Skeletal muscle satellite cell (primary cell): Measurements from ENCODE around the gene CTSW.

ENCODE experiments used
- H3K27me3 ChIP-seq: 2 replicates; pipeline ENCODE4 v1.7.0; 2013; ENCODE audit warnings: low read length; ENCODE audit not compliant: control insufficient read depth, insufficient read depth
- H3K36me3 ChIP-seq: 2 replicates; pipeline ENCODE4 v1.7.0; 2013; ENCODE audit warnings: mild to moderate bottlenecking, control low read depth, low read length; ENCODE audit not compliant: insufficient read depth
- H3K4me1 ChIP-seq: 2 replicates; pipeline ENCODE4 v1.7.0; 2013; ENCODE audit warnings: low read length; ENCODE audit not compliant: control insufficient read depth, insufficient read depth
- H3K4me2 ChIP-seq: 2 replicates; pipeline ENCODE4 v1.7.0; 2013; ENCODE audit warnings: mild to moderate bottlenecking, low read length
- H3K4me3 ChIP-seq: 2 replicates; pipeline ENCODE4 v1.7.0; 2013; ENCODE audit warnings: low read length
- H3K9ac ChIP-seq: 2 replicates; pipeline ENCODE4 v1.7.0; 2013; ENCODE audit warnings: mild to moderate bottlenecking, low read depth, low read length, moderate library complexity
- H3K9me3 ChIP-seq: replicated peaks from 2 replicates; pipeline ENCODE4 v1.7.0; 2013; ENCODE audit warnings: mild to moderate bottlenecking, control low read depth, low read length

Gene CTSW

GRCh38 chr11:65918211-65919140 is 38.8 kb downstream of the CTSW start, which contains the start of gene C11orf68:
TSS of gene C11orf68 (minus strand) at chr11:65919062. CDS start at chr11:65919031, 31 bp downstream.
- H3K4me1 ChIP-seq, result peaks cover 62% of the 10 kb centered on the region
- H3K4me2 ChIP-seq, result peak within 1 kb of the TSS; percentile 95
- H3K9me3 ChIP-seq, result no peaks in the 10 kb centered on the region
- H3K9ac ChIP-seq, result peak within 1 kb of the TSS; percentile 98
- peaks cover 47% of the 10 kb centered on the region for H3K36me3 ChIP-seq
- peak within 1 kb of the TSS; percentile 93 for H3K4me3 ChIP-seq
- no peaks in the 10 kb centered on the region for H3K27me3 ChIP-seq

DNA sequence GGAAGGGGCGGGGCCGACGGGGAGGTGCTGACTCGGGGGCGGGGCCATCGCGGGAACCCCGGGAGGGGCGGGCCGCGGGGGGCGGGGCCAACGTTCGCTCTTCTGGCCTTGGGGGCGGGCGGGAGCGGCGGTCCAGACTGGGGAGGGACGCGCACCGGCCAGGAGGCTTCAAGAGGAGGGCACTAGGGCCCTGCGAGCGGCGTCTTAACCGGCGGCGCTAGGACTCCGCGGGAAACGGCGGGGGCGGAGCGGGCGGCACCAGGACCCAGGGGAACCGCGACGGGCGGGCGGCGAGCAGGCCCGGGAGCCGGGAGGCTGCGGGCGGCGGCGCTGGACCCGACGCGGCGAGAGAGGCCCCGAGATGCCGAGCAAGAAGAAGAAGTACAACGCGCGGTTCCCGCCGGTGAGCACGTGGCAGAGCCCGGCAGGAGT is 39.5 kb downstream of the CTSW start, which contains the start of gene DRAP1:
Gene DRAP1 (plus strand): TSS at position 286 of the 432 bp plus-strand sequence. CDS start 76 bp downstream, at position 362.
- Histone ChIP-seq H3K4me2 (peak within 1 kb of the TSS; percentile 95), H3K27me3 (no peaks in the 10 kb centered on the region), H3K9ac (peak within 1 kb of the TSS; percentile 98), H3K36me3 (peaks cover 47% of the 10 kb centered on the region), H3K9me3 (no peaks in the 10 kb centered on the region), H3K4me3 (peak within 1 kb of the TSS; percentile 93), H3K4me1 (peaks cover 55% of the 10 kb centered on the region)

GRCh38 chr11:65919573-65920371 is 40.1 kb downstream of the CTSW start:
- peaks cover 53% of the 10 kb centered on the region for H3K36me3 ChIP-seq
- H3K27me3 ChIP-seq, result no peaks in the 10 kb centered on the region
- peaks cover 49% of the 10 kb centered on the region for H3K4me1 ChIP-seq
- peak overlapping the region; percentile 93 for H3K4me3 ChIP-seq
- no peaks in the 10 kb centered on the region for H3K9me3 ChIP-seq
- peak overlapping the region; percentile 93 for H3K4me2 ChIP-seq
- H3K9ac ChIP-seq, result peak overlapping the region; percentile 88

- H3K4me2 ChIP-seq, result peak overlapping the region; percentile 93
- H3K4me1 ChIP-seq, result peaks cover 42% of the 10 kb centered on the region
- H3K36me3 ChIP-seq, result peaks cover 60% of the 10 kb centered on the region
- peak overlapping the region; percentile 88 for H3K9ac ChIP-seq
- H3K9me3 ChIP-seq, result no peaks in the 10 kb centered on the region
- H3K4me3 ChIP-seq, result peak overlapping the region; percentile 93
- no peaks in the 10 kb centered on the region for H3K27me3 ChIP-seq
Measured at GRCh38 chr11:65920372-65920802, 40.8 kb downstream of the CTSW start.

GRCh38 chr11:65921033-65921555 is 41.5 kb downstream of the CTSW start:
- peaks cover 37% of the 10 kb centered on the region for H3K4me1 ChIP-seq
- H3K4me3 ChIP-seq, result peak overlapping the region; percentile 93
- H3K27me3 ChIP-seq, result no peaks in the 10 kb centered on the region
- peaks cover 64% of the 10 kb centered on the region for H3K36me3 ChIP-seq
- H3K9me3 ChIP-seq, result no peaks in the 10 kb centered on the region
- peak overlapping the region; percentile 88 for H3K9ac ChIP-seq
- H3K4me2 ChIP-seq, result peak overlapping the region; percentile 93

- Histone ChIP-seq H3K4me3 (no peak overlapping the region), H3K4me2 (peak overlapping the region; percentile 37), H3K27me3 (no peaks in the 10 kb centered on the region), H3K9me3 (no peaks in the 10 kb centered on the region), H3K4me1 (peaks cover 29% of the 10 kb centered on the region), H3K36me3 (peaks cover 62% of the 10 kb centered on the region), H3K9ac (no peak overlapping the region)
Measured at GRCh38 chr11:65921876-65922275, 42.2 kb downstream of the CTSW start.

DNA sequence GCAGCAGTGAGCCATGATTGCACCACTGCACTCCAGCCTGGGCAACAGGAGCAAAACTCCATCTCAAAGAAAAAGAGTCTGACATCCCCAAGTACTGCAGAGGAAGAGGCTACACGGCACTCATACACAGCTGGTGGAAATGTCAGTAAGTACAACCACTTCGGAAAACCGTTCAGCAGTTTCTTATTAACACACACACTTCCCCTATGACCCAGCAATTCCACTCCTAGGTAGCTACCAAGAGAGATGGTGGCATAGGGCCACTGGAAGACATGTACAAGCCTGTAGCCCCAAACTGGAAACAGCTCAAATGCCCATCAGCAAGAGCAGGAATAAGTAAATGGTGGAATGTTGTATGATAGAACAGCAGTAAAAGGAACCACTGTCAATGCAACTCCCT is 42.9 kb downstream of the CTSW start:
- Histone ChIP-seq H3K4me2 (peak overlapping the region; percentile 37), H3K9me3 (no peaks in the 10 kb centered on the region), H3K27me3 (no peaks in the 10 kb centered on the region), H3K4me1 (peaks cover 22% of the 10 kb centered on the region), H3K4me3 (no peak overlapping the region), H3K9ac (no peak overlapping the region), H3K36me3 (peaks cover 58% of the 10 kb centered on the region)

GRCh38 chr11:65925397-65925796 is 45.8 kb downstream of the CTSW start:
- H3K4me2 ChIP-seq, result no peak overlapping the region
- peaks cover 14% of the 10 kb centered on the region for H3K4me1 ChIP-seq
- H3K27me3 ChIP-seq, result no peaks in the 10 kb centered on the region
- no peaks in the 10 kb centered on the region for H3K9me3 ChIP-seq
- peaks cover 48% of the 10 kb centered on the region for H3K36me3 ChIP-seq
- H3K9ac ChIP-seq, result no peak overlapping the region
- no peak overlapping the region for H3K4me3 ChIP-seq

- Histone ChIP-seq H3K9me3 (no peaks in the 10 kb centered on the region), H3K4me3 (no peak overlapping the region), H3K27me3 (no peaks in the 10 kb centered on the region), H3K4me2 (no peak overlapping the region), H3K9ac (no peak overlapping the region), H3K36me3 (peaks cover 25% of the 10 kb centered on the region), H3K4me1 (no peaks in the 10 kb centered on the region)
Measured at GRCh38 chr11:65927904-65928397, 48.3 kb downstream of the CTSW start.

DNA sequence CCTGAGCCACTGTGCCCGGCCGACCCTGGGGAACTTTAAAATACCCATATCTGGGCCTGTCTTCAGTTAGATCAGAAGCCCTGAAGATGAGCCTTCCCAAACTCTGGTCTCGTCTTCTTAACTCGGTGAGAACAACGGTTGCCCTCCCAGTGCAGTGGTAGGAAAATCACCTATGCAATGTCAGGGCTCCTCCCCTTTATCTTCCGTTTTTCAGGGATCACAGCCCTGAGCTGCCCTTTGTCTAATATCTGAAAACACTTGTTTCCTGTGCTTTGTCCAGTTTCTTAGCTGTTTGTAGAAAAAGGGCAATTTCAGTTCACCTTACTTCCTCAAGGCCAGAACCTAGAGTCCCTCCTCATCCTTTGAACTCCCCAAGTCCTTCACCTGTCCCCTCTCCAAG is 49.0 kb downstream of the CTSW start:
- H3K4me2 ChIP-seq, result no peak overlapping the region
- H3K27me3 ChIP-seq, result no peaks in the 10 kb centered on the region
- no peaks in the 10 kb centered on the region for H3K4me1 ChIP-seq
- H3K4me3 ChIP-seq, result no peak overlapping the region
- H3K9ac ChIP-seq, result no peak overlapping the region
- peaks cover 20% of the 10 kb centered on the region for H3K36me3 ChIP-seq
- H3K9me3 ChIP-seq, result no peaks in the 10 kb centered on the region
